HG02610 (cell line): ENCODE measurements around the gene PDCD4.

Experiments used
- ATAC-seq: cut with Tn5 transposase; IDR thresholded peaks from one replicate; pipeline ENCODE4 v1.9.1; 2021; ENCODE audit warnings: mild to moderate bottlenecking, moderate library complexity; ENCODE audit not compliant: unreplicated experiment

Gene PDCD4

GRCh38 chr10:110871298-110872084 lies at the start of gene PDCD4:
TSS of gene PDCD4 (plus strand) at chr10:110871928. CDS start at chr10:110876028, 4,100 bp downstream.
- peak; percentile 82 for ATAC-seq

- no peak for ATAC-seq
Observed at GRCh38 chr10:110822035-110822711, 49.6 kb upstream of the PDCD4 start.

- no peak for ATAC-seq
Observed at GRCh38 chr10:110822712-110823311, 48.9 kb upstream of the PDCD4 start.

GRCh38 chr10:110824152-110824441 lies 47.6 kb upstream of the PDCD4 start:
- no peak for ATAC-seq

- no peak for ATAC-seq
Observed at GRCh38 chr10:110824660-110825059, 47.1 kb upstream of the PDCD4 start.

- no peak for ATAC-seq
Observed at GRCh38 chr10:110825508-110825907, 46.2 kb upstream of the PDCD4 start.

GRCh38 chr10:110827410-110827809 lies 44.3 kb upstream of the PDCD4 start:
- ATAC-seq, result no peak

GRCh38 chr10:110827875-110828274 lies 43.9 kb upstream of the PDCD4 start:
- ATAC-seq, result no peak

- ATAC-seq, result no peak
Observed at GRCh38 chr10:110828525-110828924, 43.2 kb upstream of the PDCD4 start.

GRCh38 chr10:110829721-110830410 lies 41.9 kb upstream of the PDCD4 start:
- no peak for ATAC-seq

GRCh38 chr10:110833234-110833940 lies 38.3 kb upstream of the PDCD4 start:
- ATAC-seq, result no peak

GRCh38 chr10:110833941-110834628 lies 37.6 kb upstream of the PDCD4 start:
- no peak for ATAC-seq

- no peak for ATAC-seq
Observed at GRCh38 chr10:110834629-110835301, 37.0 kb upstream of the PDCD4 start.

- no peak for ATAC-seq
Observed at GRCh38 chr10:110835841-110836240, 35.9 kb upstream of the PDCD4 start.

- no peak for ATAC-seq
Observed at GRCh38 chr10:110836706-110837105, 35.0 kb upstream of the PDCD4 start.

GRCh38 chr10:110837418-110838171 lies 34.1 kb upstream of the PDCD4 start:
- no peak for ATAC-seq

- ATAC-seq, result no peak
Observed at GRCh38 chr10:110840225-110840922, 31.4 kb upstream of the PDCD4 start.

- ATAC-seq, result no peak
Observed at GRCh38 chr10:110840923-110841428, 30.8 kb upstream of the PDCD4 start.
